HG02610 (cell line): Measurements from ENCODE around the gene MTIF3.

Experiments
- ATAC-seq: cut with Tn5 transposase; IDR thresholded peaks from one replicate; pipeline ENCODE4 v1.9.1; 2021; ENCODE audit warnings: mild to moderate bottlenecking, moderate library complexity; ENCODE audit not compliant: unreplicated experiment

Gene MTIF3

DNA sequence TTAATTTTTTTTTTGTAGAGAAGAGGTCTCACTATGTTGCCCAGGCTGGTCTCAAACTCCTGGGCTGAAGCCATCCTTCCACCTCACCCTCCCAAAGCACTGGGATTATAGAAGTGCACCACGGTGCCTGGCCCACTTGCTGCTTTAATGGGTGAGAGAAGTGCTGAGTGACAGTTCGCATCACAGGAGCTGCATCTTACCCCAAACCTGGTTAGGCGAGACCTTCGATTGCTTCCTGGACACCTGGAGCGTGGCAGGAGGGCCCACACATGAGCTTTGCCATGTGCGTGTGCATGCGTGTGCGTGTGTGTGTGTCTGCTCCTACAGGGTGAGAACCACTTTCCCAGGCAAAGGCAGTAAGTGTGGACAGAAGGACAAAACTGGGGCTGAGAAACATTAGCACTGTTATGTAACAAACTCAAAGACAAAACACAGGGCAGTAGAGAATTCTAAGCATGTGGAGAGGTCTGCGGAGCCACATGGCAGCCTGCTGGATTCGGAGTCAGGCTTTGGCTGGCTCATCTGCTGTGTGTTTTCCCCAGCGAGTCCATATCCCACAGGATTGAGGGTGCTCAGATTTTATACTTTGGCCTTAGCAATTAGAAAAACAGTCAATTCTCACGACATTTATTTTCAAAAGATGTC lies 11.7 kb upstream of the MTIF3 start:
- no peak for ATAC-seq

DNA sequence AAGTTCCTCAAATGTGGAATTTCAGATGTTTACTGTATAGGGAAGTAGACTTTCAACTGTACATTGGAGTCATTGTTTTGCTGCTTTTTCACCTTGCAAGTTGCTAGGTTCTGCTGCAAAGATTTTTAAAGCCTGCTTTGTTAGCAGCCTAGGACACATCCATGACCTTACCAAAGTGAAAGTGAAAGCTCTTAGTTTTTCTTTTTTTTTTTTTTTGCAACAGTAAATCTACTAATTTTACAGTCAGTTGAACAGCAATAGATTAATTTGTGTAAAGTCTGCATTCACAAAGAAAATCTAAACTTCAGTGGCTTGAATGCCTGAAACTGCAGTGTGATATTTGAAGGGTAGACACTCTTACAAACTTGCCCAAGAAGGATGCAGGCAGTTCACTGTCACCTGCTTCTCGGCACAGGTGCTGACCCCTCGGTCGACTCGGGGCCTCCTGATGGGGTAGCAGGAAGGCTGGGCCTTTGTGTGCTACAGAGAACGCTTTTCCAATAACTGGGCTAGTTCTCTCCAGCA lies 5.0 kb upstream of the MTIF3 start:
- no peak for ATAC-seq

DNA sequence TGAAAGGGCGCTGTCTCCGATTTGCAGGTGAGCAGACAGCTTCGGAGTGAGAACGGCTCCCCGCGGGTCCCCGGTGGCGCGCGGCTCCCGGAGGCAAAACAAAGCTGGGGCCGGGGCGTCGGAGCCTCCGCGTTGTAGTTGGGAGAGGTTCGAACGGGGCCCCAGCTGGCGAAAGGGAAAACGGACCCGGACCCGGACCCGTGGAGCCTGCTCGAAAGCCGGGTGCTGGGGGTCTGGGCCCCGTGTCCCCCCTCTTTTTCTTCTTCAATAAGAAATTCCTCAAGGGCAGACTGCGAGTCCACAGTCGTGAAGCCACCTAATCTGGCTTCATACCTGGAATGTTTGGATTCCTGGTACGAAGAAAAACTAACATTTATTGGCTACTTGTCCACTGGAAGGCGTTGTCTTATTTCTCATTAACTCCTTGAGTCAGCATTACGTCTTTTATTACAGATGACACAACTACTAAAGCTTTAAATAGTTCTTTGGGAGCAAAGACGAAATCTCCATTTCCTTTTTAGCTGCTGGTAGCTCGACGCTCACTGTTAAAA lies 632 bp upstream of the MTIF3 start:
- no peak for ATAC-seq

DNA sequence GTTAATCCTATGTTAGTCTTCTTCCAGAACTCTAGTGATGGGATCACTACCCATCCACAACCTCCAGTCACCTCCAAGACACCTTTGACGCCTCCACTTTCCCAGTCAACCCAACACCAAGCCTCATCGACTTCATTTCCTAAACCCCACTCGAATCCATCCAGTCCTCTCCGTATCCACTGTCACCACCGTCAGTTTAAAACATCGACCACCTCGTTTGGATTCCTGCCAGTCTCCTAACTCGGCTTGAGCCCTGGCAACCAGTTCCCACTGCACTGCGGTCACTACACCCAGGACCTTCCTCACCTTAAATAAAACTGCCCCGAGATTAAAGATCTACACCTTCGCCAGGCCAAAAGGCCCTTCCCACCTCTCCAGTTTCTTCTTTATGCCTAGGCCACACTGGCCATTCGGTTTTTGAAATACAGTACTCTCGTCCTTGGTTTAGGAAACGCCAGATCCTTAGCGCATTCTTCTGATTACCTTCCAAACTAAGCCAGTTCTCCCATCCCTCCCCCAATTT lies 1.2 kb downstream of the MTIF3 start:
- no peak for ATAC-seq

DNA sequence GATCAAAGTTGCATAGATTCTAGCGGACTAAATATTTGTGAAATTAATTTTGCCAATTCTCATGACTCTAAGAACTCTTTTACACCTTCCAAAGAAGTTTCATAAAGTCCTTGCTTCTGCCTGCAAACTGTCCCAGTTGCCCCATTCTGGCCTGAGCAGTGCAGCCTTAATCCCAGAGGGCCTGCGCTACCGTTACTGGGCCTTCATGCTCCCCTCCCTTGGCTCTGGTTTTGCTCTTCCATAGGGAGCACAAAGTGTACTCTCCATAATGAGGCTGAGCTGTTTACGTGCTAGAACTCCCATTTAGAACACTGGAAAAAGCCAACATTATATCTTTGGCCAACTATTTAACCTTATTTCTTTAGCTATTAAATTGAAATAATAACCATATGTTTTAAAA lies 2.1 kb downstream of the MTIF3 start:
- no peak for ATAC-seq

DNA sequence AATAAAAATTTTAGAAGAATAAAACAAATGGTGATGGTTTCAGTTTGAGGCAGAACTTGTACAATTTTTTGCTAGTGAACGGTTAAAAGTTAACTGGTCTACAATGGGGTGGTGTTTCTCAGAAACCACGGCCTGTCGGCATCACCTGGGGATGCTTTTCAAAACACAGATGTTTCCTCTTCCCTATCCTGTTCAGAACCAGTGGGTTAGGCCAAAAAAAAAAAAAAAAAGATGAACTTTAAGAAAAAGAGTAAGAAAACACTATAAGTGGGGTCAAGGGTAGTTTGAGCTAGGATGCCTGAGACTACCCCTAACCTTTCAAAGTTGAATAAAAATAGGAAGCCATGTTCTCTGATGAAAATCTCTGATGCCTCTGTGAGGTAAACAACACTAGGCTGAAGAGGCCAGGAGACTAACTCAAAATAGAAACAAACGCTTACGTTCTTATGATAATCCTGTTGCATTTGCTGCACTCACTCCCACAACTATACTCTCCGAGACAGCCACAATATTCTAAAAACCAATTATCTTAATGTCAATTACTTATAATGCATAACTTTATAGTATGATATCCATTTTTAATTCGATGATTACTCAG lies 3.3 kb downstream of the MTIF3 start:
- ATAC-seq, result no peak

DNA sequence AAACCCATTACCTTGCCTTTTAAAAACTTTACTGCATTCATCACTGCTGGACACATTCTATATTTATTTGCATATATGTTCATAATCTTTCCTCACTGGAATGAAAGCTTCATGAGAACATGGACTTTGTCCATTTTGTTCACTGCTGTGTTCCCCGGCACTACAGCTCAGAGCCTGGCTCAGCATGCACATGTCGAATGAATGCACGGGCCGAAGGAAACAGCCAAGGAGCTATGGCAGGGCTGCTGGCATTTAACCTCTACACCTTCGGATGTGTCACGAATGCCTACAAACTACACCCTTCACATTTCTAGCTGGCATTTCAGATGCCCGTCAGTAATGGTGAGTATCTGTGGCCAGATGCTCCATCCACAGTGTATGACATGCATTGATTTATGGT lies 7.6 kb downstream of the MTIF3 start:
- ATAC-seq, result no peak

DNA sequence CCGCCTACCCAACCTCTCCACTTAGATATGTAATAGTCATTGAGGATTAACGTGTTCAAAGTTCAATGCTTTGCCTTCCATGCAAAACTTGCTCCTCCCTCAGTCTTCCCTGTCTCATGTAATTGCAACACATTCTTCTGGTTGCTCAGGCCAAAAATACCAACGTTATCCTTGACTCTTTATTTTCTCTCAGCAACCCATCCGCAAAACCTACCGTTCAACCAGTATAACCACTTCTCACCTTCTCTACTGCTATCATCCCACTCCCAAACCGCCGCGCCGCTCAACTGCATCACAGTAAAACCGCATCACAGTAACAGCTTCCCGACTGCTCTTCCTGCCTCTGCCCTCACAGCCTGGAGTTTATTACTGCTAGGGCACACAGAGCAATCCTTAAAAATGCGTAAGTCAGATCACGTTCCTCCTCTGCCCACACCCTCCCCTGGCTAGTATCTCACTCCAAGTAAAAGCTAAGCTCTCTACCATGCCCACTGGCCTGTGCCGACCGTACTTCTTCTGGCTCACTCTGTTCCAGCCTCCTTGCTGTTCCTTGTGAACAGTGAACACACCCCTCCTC lies 8.2 kb downstream of the MTIF3 start:
- ATAC-seq, result no peak

DNA sequence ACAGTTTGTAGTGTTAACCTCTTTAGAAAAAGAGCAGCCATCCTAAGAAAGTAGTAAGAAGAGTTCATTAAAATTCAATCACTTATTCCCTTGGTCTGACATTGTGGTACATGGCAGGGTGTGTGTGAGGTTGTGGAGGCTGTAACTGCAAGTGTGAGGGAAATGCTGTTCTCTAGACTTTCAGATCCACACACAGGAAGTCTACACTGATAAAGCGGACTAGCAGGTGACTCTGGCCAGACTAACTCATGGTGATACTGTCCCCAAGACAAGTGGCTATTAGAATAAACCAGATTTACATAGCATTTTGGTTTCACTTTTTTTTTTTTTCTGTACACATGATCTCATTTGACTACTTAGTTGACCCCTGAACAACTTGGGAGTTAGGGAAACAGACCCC lies 10.0 kb downstream of the MTIF3 start:
- no peak for ATAC-seq

DNA sequence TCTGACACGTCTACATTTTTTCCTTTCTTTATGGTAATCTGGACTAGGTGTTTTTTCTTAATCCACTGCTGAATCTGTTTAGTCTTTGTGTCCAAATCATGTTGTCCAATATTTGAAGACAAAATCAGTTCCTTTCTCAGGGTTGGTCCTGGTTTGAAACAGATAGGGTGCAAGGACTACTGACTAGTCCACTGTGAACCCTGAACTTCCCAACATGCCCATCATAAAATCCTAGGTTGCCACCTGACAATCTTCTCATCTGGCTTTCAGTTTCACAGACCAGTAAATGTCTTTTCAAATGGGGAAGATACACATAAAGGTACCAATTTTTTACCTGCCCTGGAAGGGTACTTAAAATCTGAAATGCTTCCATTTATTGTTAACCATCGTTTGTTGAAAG lies 13.2 kb downstream of the MTIF3 start:
- no peak for ATAC-seq

DNA sequence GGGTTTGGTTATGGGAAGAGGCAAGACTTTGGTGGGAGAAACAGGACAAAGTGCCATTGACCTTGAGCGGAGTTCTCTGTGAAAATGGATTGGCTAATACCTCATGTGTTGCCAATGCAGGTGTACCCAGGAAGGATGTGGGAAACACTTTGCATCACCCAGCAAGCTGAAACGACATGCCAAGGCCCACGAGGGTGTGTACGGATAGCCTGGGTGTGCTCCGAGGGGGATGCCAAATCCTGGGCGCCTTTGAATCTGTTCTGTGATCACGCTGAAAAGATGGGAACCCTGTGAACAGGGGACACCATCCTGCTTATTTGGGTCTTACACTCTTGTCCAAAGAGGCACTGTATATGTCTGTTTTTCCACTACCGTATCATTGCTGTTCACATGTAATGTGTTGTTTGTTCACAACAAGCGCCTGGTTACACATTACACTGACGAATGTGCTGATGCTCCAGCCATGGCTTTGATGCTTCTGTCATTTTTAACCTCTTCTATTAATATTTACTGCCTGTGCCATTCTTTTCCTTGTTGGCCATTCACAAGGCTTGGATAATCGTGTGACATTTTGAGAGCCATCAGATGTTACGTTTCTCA lies 17.7 kb downstream of the MTIF3 start:
- no peak for ATAC-seq

DNA sequence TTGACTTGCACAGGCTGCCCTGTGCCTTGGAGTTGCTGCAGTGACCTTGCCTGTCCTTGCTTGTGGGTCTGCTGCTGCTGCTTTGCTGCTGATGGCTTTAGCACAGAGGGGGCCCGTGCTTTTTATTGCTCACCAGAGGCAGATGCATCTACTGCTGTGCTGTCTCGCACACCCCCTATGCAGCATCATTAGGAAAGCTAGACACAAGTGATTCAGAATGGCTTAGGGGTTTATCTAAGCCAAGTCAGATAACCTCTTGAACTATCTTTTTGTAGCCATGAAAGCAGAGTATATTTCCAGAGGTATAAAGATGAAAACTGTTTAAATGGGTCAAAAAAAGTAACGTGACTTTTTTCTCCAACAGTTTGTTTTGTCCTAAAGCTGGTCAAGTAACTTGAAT lies 18.2 kb downstream of the MTIF3 start:
- no peak for ATAC-seq

DNA sequence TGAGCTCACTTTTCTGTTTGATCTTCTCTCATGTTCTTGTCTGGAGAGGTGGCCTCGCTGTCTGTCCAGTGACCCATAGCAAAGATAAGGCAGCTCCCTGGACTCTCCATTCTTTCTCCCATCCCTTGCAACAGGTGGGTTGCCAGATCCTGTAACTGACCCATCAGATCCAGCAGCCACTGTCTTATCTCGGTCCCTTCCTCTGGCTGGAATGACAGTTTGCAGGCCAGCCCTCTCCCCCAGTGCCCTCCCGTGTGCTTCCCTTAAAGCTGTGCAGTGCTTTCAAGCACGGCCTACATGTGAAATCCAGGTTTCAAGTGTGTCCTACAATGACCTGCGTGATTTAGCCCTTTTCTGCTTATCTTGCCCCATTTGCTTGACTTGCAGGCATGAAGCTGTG lies 22.2 kb downstream of the MTIF3 start:
- ATAC-seq, result no peak

DNA sequence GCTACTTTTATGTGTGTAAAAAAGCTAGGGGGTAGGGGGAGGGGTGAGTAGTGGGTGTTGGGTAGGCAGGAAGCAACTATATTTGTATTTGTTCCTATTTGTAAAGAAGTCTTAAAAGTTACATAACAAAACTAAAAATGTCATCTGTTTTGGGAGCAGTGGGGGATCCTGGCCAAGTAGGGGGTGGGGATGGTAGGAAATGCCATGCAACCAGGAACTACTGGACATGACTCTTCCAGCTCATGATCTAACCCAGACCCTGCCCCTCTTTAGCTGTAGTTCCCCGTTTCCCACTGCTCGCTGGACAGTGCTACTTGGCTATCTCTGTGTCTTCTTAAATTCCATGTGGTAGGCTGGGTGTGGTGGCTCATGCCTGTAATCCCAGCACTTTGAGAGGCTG lies 22.7 kb downstream of the MTIF3 start:
- no peak for ATAC-seq

DNA sequence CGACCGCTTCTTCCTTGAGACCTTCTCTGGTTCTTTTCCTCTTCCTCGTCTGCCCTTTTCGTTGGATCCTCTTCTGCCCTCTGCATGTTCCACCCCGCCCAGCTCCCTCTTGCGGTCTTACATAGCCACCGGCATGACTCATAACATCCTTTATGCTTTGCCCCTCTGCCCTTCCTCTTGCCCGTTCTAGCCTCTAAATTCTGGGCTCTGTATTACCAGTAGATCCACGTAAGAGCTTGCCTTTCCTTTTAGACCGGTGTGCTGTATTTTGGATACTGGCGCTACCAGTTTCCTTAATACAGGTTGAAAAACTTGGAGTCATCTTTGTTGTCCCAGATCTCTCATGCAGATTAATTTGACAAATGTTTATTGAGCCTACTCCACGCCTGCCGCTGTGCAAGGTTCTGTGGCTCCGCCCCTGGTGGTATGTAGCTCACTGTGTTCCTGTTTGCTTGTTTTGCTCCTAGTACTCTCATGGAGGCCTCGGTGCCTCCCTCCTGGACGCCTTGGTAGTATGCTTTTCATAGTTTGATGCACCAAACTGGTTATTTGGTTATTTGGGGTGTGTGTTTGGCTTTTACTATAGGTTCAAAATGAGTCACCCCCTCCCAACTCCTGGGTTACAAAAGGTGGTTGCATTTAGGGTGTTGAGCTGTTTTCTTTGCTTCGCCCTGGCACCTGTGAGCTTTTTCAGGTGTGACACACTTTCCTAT lies 24.3 kb downstream of the MTIF3 start:
- ATAC-seq, result peak; percentile 56

DNA sequence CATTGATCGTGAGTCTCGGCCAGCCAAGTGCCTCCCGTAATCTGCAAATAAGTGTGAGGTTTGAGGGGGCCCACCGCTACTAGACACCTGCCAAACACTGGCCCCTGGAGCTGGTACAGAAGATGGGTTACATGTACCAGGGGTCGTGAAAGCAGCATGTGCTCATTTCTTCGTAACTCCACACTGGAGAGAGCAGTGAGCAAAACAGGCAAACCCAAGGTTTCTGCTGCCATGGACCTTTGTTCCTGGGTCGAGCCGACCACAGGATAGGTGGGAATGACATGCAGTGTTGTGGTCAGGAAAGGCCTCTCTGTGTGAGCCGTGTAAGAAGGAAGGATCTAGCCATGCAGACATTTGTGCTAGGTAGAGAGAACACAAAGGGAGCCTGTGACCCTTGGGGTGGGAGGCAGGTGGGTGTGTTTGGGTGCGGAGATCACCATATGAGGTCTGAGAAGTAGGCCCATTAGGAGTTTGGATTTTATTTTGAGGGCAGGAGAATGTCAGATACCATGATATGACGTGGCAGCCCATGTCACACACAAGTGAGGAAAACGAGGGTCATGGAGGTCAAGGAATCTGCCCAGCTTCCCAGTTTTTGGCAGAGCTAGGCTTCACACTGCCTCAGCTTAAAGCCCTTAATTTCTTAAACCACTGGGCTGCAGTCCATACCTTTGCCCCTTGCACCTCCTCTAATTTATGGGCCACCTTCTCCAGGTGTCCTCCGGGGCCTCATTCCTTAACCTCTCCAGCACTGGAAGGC lies 25.0 kb downstream of the MTIF3 start:
- no peak for ATAC-seq

DNA sequence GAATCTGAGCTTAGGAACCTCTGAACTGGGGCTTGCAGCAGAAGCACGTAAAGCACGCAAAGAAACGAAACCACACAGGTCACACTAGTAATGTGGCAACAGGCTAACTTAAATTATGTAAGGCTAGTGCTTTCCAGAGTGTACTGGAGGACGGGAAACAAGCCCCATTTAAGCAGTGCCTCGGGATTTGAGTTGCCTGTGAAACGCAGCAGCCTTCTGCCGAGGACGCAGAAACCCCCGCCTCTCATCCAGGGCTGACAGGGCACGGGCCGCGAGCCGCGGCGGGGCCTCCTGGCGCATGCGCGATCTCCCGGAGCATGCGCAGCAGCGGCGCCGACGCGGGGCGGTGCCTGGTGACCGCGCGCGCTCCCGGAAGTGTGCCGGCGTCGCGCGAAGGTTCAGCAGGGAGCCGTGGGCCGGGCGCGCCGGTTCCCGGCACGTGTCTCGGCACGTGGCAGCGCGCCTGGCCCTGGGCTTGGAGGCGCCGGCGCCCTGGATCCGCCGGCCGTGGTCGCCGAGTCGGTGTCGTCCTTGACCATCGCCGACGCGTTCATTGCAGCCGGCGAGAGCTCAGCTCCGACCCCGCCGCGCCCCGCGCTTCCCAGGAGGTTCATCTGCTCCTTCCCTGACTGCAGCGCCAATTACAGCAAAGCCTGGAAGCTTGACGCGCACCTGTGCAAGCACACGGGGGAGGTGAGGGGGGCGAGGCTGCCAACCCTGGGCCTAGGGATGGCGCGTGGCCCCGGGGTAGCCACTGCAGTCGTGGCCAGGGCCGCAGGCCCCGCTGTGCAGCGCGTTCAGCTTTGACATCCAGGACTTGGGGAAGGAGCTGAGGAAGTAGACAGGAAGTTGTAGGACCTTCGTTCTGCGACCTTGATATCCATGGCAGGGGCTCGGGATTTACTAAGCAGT lies 25.9 kb downstream of the MTIF3 start, which contains the start of gene GTF3A:
Gene GTF3A (plus strand): TSS at position 374 of the 912 bp plus-strand sequence.
- ATAC-seq, result peak; percentile 68

DNA sequence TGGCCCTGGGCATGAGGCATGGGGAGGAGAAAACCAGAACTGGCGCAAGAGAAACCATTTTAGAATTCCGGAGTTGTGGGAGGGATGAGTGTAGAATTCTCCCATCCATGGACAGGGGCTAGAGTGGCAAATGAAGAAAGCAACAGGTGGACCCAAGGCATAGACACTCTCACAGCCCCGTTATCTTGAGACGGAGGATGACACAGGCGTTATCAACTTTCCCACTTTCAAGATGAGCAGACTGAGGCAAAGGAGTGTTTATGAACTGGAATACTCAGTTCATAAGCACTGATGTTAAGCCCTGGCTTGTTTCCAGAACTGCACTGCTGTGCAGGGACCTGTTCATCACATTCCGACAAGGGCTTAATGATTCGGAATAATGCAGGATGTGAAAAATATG lies 27.0 kb downstream of the MTIF3 start:
- ATAC-seq, result no peak
